Loucy (cell line): ENCODE results near the gene MYG1.
"Not testable (repeated sequence)": the region's sequence is repeated elsewhere in the genome, so short reads cannot be mapped to it uniquely, and the experiment has no call there.

Experiments used
- EZH2phosphoT487 ChIP-seq: fragments of 200-600 bp; IDR thresholded peaks from 2 replicates; pipeline ENCODE4 v1.6.1; 2018; ENCODE audit warnings: antibody characterized with exemption, mild to moderate bottlenecking, moderate library complexity, borderline replicate concordance
- TF ChIP-seq, protein P1 (sequence below): fragments of 200-600 bp; sonication (generic); conservative IDR thresholded peaks from 2 replicates; pipeline ENCODE4 v1.5.1; 2014; ENCODE audit warnings: mild to moderate bottlenecking, antibody characterized with exemption, low read length

DNA sequence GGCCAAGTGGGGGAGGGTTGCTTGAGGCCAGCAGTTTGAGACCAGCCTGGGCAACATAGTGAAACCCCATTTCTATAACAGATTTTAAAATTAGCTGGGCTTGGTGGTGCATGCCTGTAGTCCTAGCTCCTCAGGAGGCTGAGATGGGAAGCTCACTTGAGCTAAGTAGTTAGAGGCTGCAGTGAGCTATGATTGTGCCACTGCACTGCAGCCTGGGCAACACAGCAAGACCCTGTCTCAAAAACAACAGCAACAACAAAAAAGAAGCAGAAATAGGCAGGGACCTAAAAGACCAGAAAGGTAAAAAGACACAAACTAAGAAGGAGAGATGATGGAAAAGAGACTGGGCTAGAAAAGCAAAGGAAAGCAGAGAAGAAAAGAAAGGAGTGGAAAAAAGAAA is 32.8 kb downstream of the MYG1 start:
- TF ChIP-seq, protein P1, sequence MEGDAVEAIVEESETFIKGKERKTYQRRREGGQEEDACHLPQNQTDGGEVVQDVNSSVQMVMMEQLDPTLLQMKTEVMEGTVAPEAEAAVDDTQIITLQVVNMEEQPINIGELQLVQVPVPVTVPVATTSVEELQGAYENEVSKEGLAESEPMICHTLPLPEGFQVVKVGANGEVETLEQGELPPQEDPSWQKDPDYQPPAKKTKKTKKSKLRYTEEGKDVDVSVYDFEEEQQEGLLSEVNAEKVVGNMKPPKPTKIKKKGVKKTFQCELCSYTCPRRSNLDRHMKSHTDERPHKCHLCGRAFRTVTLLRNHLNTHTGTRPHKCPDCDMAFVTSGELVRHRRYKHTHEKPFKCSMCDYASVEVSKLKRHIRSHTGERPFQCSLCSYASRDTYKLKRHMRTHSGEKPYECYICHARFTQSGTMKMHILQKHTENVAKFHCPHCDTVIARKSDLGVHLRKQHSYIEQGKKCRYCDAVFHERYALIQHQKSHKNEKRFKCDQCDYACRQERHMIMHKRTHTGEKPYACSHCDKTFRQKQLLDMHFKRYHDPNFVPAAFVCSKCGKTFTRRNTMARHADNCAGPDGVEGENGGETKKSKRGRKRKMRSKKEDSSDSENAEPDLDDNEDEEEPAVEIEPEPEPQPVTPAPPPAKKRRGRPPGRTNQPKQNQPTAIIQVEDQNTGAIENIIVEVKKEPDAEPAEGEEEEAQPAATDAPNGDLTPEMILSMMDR: not testable (repeated sequence)
- TF ChIP-seq EZH2phosphoT487: not testable (repeated sequence)
